ENCODE results near the gene PLEKHA3. TPM values are rescaled to one million over a fixed set of nuclear protein-coding genes. Genes with fewer than 3 reads are reported as not detected.

PLEKHA3 gene
- total and polyA plus RNA-seq, 9 of the 15 experiments (the other 6 are each of a cell fraction or from before 2014, with no cell fraction given), result 2.3 to 23.4 (median 10.5) TPM

DNA sequence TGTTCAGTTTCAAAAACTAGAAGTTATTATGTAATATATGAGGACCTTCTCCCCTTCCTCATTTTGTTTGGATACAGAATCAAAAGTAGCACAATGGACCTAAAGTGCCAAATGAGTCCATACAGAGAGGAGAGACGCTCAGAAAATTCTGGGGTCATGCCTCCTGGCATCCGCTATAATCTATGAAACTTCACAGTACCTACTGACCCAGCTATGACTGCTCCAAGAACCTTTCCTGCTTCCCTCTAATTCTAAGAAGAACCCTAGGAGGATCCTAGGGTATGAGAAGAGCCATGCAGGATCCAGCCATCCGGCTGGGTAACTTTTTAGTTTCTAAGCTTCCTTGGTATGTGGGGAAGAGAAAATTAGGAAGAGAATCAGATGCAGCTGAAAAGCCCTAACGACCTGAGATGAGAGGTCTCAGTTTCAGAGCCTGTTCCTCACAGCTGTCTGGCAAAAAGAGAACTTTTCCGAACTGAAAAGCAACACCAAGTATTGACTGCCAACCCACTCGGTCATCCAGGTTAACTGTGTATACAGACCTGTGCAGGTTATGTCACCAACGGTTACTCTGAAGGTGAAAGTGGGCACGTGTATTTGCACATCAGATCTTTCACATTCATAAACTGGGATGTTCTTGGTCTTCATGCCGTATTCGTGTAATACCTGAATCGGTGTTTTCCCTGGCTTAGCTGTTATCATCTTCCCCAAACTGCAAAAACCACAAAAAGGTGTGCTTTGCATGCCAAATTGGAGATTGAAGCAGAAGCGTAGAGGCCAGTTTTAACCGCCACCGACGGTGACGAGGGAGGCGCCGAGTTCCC is 30.3 kb upstream of the PLEKHA3 start (continued):
- TF ChIP-seq, protein P1, sequence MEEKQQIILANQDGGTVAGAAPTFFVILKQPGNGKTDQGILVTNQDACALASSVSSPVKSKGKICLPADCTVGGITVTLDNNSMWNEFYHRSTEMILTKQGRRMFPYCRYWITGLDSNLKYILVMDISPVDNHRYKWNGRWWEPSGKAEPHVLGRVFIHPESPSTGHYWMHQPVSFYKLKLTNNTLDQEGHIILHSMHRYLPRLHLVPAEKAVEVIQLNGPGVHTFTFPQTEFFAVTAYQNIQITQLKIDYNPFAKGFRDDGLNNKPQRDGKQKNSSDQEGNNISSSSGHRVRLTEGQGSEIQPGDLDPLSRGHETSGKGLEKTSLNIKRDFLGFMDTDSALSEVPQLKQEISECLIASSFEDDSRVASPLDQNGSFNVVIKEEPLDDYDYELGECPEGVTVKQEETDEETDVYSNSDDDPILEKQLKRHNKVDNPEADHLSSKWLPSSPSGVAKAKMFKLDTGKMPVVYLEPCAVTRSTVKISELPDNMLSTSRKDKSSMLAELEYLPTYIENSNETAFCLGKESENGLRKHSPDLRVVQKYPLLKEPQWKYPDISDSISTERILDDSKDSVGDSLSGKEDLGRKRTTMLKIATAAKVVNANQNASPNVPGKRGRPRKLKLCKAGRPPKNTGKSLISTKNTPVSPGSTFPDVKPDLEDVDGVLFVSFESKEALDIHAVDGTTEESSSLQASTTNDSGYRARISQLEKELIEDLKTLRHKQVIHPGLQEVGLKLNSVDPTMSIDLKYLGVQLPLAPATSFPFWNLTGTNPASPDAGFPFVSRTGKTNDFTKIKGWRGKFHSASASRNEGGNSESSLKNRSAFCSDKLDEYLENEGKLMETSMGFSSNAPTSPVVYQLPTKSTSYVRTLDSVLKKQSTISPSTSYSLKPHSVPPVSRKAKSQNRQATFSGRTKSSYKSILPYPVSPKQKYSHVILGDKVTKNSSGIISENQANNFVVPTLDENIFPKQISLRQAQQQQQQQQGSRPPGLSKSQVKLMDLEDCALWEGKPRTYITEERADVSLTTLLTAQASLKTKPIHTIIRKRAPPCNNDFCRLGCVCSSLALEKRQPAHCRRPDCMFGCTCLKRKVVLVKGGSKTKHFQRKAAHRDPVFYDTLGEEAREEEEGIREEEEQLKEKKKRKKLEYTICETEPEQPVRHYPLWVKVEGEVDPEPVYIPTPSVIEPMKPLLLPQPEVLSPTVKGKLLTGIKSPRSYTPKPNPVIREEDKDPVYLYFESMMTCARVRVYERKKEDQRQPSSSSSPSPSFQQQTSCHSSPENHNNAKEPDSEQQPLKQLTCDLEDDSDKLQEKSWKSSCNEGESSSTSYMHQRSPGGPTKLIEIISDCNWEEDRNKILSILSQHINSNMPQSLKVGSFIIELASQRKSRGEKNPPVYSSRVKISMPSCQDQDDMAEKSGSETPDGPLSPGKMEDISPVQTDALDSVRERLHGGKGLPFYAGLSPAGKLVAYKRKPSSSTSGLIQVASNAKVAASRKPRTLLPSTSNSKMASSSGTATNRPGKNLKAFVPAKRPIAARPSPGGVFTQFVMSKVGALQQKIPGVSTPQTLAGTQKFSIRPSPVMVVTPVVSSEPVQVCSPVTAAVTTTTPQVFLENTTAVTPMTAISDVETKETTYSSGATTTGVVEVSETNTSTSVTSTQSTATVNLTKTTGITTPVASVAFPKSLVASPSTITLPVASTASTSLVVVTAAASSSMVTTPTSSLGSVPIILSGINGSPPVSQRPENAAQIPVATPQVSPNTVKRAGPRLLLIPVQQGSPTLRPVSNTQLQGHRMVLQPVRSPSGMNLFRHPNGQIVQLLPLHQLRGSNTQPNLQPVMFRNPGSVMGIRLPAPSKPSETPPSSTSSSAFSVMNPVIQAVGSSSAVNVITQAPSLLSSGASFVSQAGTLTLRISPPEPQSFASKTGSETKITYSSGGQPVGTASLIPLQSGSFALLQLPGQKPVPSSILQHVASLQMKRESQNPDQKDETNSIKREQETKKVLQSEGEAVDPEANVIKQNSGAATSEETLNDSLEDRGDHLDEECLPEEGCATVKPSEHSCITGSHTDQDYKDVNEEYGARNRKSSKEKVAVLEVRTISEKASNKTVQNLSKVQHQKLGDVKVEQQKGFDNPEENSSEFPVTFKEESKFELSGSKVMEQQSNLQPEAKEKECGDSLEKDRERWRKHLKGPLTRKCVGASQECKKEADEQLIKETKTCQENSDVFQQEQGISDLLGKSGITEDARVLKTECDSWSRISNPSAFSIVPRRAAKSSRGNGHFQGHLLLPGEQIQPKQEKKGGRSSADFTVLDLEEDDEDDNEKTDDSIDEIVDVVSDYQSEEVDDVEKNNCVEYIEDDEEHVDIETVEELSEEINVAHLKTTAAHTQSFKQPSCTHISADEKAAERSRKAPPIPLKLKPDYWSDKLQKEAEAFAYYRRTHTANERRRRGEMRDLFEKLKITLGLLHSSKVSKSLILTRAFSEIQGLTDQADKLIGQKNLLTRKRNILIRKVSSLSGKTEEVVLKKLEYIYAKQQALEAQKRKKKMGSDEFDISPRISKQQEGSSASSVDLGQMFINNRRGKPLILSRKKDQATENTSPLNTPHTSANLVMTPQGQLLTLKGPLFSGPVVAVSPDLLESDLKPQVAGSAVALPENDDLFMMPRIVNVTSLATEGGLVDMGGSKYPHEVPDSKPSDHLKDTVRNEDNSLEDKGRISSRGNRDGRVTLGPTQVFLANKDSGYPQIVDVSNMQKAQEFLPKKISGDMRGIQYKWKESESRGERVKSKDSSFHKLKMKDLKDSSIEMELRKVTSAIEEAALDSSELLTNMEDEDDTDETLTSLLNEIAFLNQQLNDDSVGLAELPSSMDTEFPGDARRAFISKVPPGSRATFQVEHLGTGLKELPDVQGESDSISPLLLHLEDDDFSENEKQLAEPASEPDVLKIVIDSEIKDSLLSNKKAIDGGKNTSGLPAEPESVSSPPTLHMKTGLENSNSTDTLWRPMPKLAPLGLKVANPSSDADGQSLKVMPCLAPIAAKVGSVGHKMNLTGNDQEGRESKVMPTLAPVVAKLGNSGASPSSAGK (IDR thresholded peaks at IDR 0.05), result 0 out of 2 replicates have a peak, but pooled peaks have one; percentile 14
- TF ChIP-seq HDGF (IDR thresholded peaks at IDR 0.05), result 0 out of 2 replicates have a peak, but pooled peaks have one; percentile 63
- no peak for TF ChIP-seq PCBP2 (IDR thresholded peaks at IDR 0.05; ENCODE audit: low read depth, low read length, poor library complexity, severe bottlenecking)
- TF ChIP-seq, protein P2, sequence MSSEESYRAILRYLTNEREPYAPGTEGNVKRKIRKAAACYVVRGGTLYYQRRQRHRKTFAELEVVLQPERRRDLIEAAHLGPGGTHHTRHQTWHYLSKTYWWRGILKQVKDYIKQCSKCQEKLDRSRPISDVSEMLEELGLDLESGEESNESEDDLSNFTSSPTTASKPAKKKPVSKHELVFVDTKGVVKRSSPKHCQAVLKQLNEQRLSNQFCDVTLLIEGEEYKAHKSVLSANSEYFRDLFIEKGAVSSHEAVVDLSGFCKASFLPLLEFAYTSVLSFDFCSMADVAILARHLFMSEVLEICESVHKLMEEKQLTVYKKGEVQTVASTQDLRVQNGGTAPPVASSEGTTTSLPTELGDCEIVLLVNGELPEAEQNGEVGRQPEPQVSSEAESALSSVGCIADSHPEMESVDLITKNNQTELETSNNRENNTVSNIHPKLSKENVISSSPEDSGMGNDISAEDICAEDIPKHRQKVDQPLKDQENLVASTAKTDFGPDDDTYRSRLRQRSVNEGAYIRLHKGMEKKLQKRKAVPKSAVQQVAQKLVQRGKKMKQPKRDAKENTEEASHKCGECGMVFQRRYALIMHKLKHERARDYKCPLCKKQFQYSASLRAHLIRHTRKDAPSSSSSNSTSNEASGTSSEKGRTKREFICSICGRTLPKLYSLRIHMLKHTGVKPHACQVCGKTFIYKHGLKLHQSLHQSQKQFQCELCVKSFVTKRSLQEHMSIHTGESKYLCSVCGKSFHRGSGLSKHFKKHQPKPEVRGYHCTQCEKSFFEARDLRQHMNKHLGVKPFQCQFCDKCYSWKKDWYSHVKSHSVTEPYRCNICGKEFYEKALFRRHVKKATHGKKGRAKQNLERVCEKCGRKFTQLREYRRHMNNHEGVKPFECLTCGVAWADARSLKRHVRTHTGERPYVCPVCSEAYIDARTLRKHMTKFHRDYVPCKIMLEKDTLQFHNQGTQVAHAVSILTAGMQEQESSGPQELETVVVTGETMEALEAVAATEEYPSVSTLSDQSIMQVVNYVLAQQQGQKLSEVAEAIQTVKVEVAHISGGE (CRISPR knock-in tag; IDR thresholded peaks at IDR 0.05), result no peak
- 0 out of 2 replicates have a peak, but pooled peaks have one; percentile 35 for TF ChIP-seq KAT8 (IDR thresholded peaks at IDR 0.05; ENCODE audit: low read depth)
- TF ChIP-seq, protein P3, sequence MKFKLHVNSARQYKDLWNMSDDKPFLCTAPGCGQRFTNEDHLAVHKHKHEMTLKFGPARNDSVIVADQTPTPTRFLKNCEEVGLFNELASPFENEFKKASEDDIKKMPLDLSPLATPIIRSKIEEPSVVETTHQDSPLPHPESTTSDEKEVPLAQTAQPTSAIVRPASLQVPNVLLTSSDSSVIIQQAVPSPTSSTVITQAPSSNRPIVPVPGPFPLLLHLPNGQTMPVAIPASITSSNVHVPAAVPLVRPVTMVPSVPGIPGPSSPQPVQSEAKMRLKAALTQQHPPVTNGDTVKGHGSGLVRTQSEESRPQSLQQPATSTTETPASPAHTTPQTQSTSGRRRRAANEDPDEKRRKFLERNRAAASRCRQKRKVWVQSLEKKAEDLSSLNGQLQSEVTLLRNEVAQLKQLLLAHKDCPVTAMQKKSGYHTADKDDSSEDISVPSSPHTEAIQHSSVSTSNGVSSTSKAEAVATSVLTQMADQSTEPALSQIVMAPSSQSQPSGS (CRISPR knock-in tag; IDR thresholded peaks at IDR 0.05), result no peak
- peak; percentile 2; the same call in 1 of the 2 replicates for TF ChIP-seq FOXP1 (CRISPR knock-in tag; IDR thresholded peaks at IDR 0.05)
- no peak for TF ChIP-seq NFE2 (IDR thresholded peaks at IDR 0.05; ENCODE audit: low read depth)
- peak; percentile 48; the same call in 1 of the 2 replicates for TF ChIP-seq SMARCA5 (IDR thresholded peaks at IDR 0.05)
- no peak for TF ChIP-seq GABPA (tag; conservative IDR thresholded peaks at IDR 0.05; ENCODE audit: low read depth)
